Thoracic aorta (tissue), 2 donors: ENCODE results near the gene FANCC. TPM values are rescaled to one million over a fixed set of nuclear protein-coding genes. Genes with fewer than 3 reads are reported as not detected.

Experiments used
- ATAC-seq: fragments of 150-250 bp; one replicate; pipeline ENCODE4 v1.8.0; 2017; ENCODE audit warnings: low read depth; ENCODE audit not compliant: insufficient number of reproducible peaks, low FRiP score
- DNase-seq: peaks from one replicate; pipeline ENCODE4 v3.0.0-alpha.2; 2020; ENCODE audit warnings: low spot score
- H3K27ac ChIP-seq, 2 donors: fragments of 200-600 bp; sonication (generic); 1 replicate in 1 of 2; 2 replicates in 1 of 2; pipeline ENCODE4 v1.5.1; 2016; ENCODE audit warnings: mild to moderate bottlenecking in 2 of 2, moderate library complexity in 2 of 2
- H3K27me3 ChIP-seq: fragments of 200-600 bp; sonication (generic); replicated peaks from 2 replicates; pipeline ENCODE4 v1.6.0; 2016; ENCODE audit warnings: mild to moderate bottlenecking; ENCODE audit not compliant: insufficient read depth
- H3K36me3 ChIP-seq: fragments of 200-600 bp; sonication (generic); one replicate; pipeline ENCODE4 v1.5.1; 2016
- H3K4me1 ChIP-seq, 2 donors: fragments of 200-600 bp; sonication (generic); 1 replicate in 1 of 2; 2 replicates in 1 of 2; pipeline versions ENCODE4 v1.5.1 to v1.6.0; 2016; ENCODE audit warnings: low read depth in 2 of 2, mild to moderate bottlenecking in 1 of 2; ENCODE audit not compliant: control insufficient read depth in 1 of 2
- H3K4me3 ChIP-seq: fragments of 200-600 bp; sonication (generic); 2 replicates; pipeline ENCODE4 v1.5.1; 2016; ENCODE audit warnings: mild to moderate bottlenecking
- H3K9me3 ChIP-seq: fragments of 200-600 bp; sonication (generic); 2 replicates; pipeline ENCODE4 v1.5.1; 2016
- CTCF ChIP-seq: fragments of 200-600 bp; sonication (generic); IDR thresholded peaks from one replicate; pipeline ENCODE4 v1.5.1; 2019; ENCODE audit warnings: antibody characterized with exemption
- total RNA-seq, 2 donors: library from RNA; depleted of rRNA; stranded (reverse); fragments of >200 nt; gene quantifications; one replicate each; pipeline versions ENCODE4 v1.1.0 to v1.2.3, GENCODE V29; 2016

The FANCC gene
- total RNA-seq, 2 donors from 2014 or later, result 5.7 to 9.6 TPM

GRCh38 chr9:95132366-95133324 is 184.9 kb downstream of the FANCC start:
- H3K4me3 ChIP-seq, result no peak overlapping the region
- ATAC-seq (no peak), DNase-seq (no peak)
- no peak for TF ChIP-seq CTCF
- peaks cover 0 to 17% of the 10 kb centered on the region in 2 donors for H3K4me1 ChIP-seq
- H3K27me3 ChIP-seq, result no peaks in the 10 kb centered on the region
- H3K27ac ChIP-seq, result no peak overlapping the region
- no peaks in the 10 kb centered on the region for H3K36me3 ChIP-seq
- H3K9me3 ChIP-seq, result no peaks in the 10 kb centered on the region

GRCh38 chr9:95131023-95131943 is 186.2 kb downstream of the FANCC start:
- H3K4me1 ChIP-seq, result peaks cover 6 to 30% of the 10 kb centered on the region in 2 donors
- no peak for DNase-seq
- no peak overlapping the region for H3K27ac ChIP-seq
- no peaks in the 10 kb centered on the region for H3K27me3 ChIP-seq
- no peaks in the 10 kb centered on the region for H3K36me3 ChIP-seq
- no peak for ATAC-seq
- H3K9me3 ChIP-seq, result no peaks in the 10 kb centered on the region
- H3K4me3 ChIP-seq, result no peak overlapping the region
- peak; percentile 86 for TF ChIP-seq CTCF

- Histone ChIP-seq H3K27me3 (no peaks in the 10 kb centered on the region), H3K27ac (no peak overlapping the region), H3K4me1 (peaks cover 14 to 38% of the 10 kb centered on the region in 2 donors), H3K9me3 (no peaks in the 10 kb centered on the region), H3K36me3 (no peaks in the 10 kb centered on the region), H3K4me3 (no peak overlapping the region)
- TF ChIP-seq CTCF, result no peak
- no peak for ATAC-seq
- DNase-seq, result no peak
These were observed 187.0 kb downstream of the FANCC start for GRCh38 chr9:95130484-95130883.

GRCh38 chr9:95129476-95130291 is 187.8 kb downstream of the FANCC start:
- Histone ChIP-seq H3K27me3 (no peaks in the 10 kb centered on the region), H3K9me3 (no peaks in the 10 kb centered on the region), H3K4me1 (peaks cover 14 to 46% of the 10 kb centered on the region in 2 donors), H3K27ac (no peak overlapping the region), H3K4me3 (no peak overlapping the region), H3K36me3 (no peaks in the 10 kb centered on the region)
- ATAC-seq, result no peak
- TF ChIP-seq CTCF, result no peak
- DNase-seq, result no peak
